HepG2 (cell line): ENCODE data around the gene AGBL1. TPM values are rescaled to one million over a fixed set of nuclear protein-coding genes. Genes with fewer than 3 reads are reported as not detected.

ENCODE experiments used
- ATAC-seq: fragments of 200-7000 bp; cut with Tn5 transposase; 3 replicates; pipeline ENCODE4 v1.9.1; 2020; ENCODE audit warnings: mild to moderate bottlenecking, moderate library complexity
- BruUV-seq: library from RNA; stranded (reverse); fragments of 400-500 nt; replicated peaks from 2 replicates; lab custom pipeline; 2021; lab: Mats Ljungman, UMichigan
- CTCF ChIA-PET: fragments of 300-600 bp; formaldehyde crosslinking; extraction: SDS; loops from one replicate; lab custom pipeline; 2021; ENCODE audit warnings: low total read pairs, inconsistent platforms, low intra/inter-chr PET ratio; lab: Yijun Ruan, JAX
- POLR2A ChIA-PET: fragments of 350-600 bp; sonication (Branson Sonifier 250); formaldehyde crosslinking; loops from one replicate; lab custom pipeline; 2020; ENCODE audit warnings: antibody characterized with exemption, inconsistent platforms; lab: Yijun Ruan, JAX
- DNase-seq: peaks from one replicate; pipeline ENCODE4 v3.0.0-alpha.2; 2015; ENCODE audit warnings: low spot score
- FAIRE-seq: peaks from 3 replicates; lab custom pipeline; 2011; peaks lifted over from hg19 to GRCh38; lab: Jason Lieb, UNC
- H2AFZ ChIP-seq: one replicate; pipeline ENCODE4 v1.6.1; 2011; ENCODE audit warnings: low read length, inconsistent platforms
- H3K27ac ChIP-seq: fragments of 300-600 bp; 3 replicates; pipeline ENCODE4 v1.8.0; 2011; ENCODE audit warnings: mixed run types, mild to moderate bottlenecking, mixed read lengths, low read length, inconsistent platforms; ENCODE audit not compliant: insufficient read depth; ENCODE audit errors: extremely low read length
- H3K27me3 ChIP-seq, 2 experiments: fragments of 200-600 bp in 1 of 2; 2 replicates in 1 of 2; 3 replicates in 1 of 2; pipeline versions ENCODE4 v1.6.0 to v1.8.0; 2011; ENCODE audit warnings: low read length in 2 of 2, mild to moderate bottlenecking in 2 of 2, moderate library complexity in 2 of 2, inconsistent platforms in 1 of 2; ENCODE audit not compliant: insufficient read depth in 2 of 2, control insufficient read depth in 1 of 2
- H3K36me3 ChIP-seq, 2 experiments: fragments of 200-600 bp in 1 of 2; replicated peaks in 1 of 2; 2 replicates in 1 of 2; 3 replicates in 1 of 2; pipeline versions ENCODE4 v1.5.1 to v1.8.0; 2011; ENCODE audit warnings: low read length in 2 of 2, inconsistent platforms in 1 of 2; ENCODE audit not compliant: insufficient read depth in 2 of 2, control insufficient read depth in 1 of 2
- H3K4me1 ChIP-seq: 2 replicates; pipeline ENCODE4 v1.5.1; 2012; ENCODE audit warnings: low read length, inconsistent platforms; ENCODE audit not compliant: insufficient read depth
- H3K4me2 ChIP-seq: 2 replicates; pipeline ENCODE4 v1.6.0; 2011; ENCODE audit warnings: low read depth, low read length, inconsistent platforms
- H3K4me3 ChIP-seq, 3 experiments: fragments of 200-600 bp in 1 of 3; sonication (generic), shearing (Covaris generic) in 1 of 3; replicated peaks in 1 of 3; 2 replicates each; pipeline ENCODE4 v1.5.1; 2011 to 2016; ENCODE audit warnings: low read length in 3 of 3, inconsistent platforms in 2 of 3, low read depth in 2 of 3, mild to moderate bottlenecking in 2 of 3, control low read depth in 1 of 3, mixed read lengths in 1 of 3; ENCODE audit not compliant: insufficient read depth in 1 of 3
- H3K79me2 ChIP-seq: one replicate; pipeline ENCODE4 v1.6.1; 2011; ENCODE audit warnings: low read length, inconsistent platforms; ENCODE audit not compliant: insufficient read depth
- H3K9ac ChIP-seq: 2 replicates; pipeline ENCODE4 v1.6.0; 2011; ENCODE audit warnings: mild to moderate bottlenecking, low read depth, low read length, inconsistent platforms; ENCODE audit not compliant: insufficient read depth
- H3K9me3 ChIP-seq: 2 replicates; pipeline ENCODE4 v1.5.1; 2012; ENCODE audit warnings: mild to moderate bottlenecking, low read length
- H4K20me1 ChIP-seq: 2 replicates; pipeline ENCODE4 v1.6.0; 2011; ENCODE audit warnings: inconsistent platforms, mild to moderate bottlenecking, low read length, moderate library complexity; ENCODE audit not compliant: insufficient read depth
- AGO1 ChIP-seq: fragments of 200-400 bp; formaldehyde crosslinking; IDR thresholded peaks from 2 replicates; pipeline ENCODE4 v1.6.1; 2017; ENCODE audit warnings: mild to moderate bottlenecking, low read depth, low read length, moderate library complexity; ENCODE audit not compliant: poor library complexity, severe bottlenecking
- CAMTA2 ChIP-seq: sonication (generic); formaldehyde crosslinking; IDR thresholded peaks from 2 replicates; pipeline ENCODE4 v1.4.0; 2020; ENCODE audit warnings: mild to moderate bottlenecking, missing genetic modification reagents, borderline replicate concordance
- RAD51 ChIP-seq: fragments of 450-650 bp; IDR thresholded peaks from 2 replicates; pipeline ENCODE4 v1.6.1; 2016; ENCODE audit warnings: borderline replicate concordance
- WGBS: methylation state at CpG from one replicate; pipeline ENCODE4 v1.1.6; 2017; ENCODE audit warnings: low lambda C conversion rate; 5-methylcytosine and 5-hydroxymethylcytosine counted together
- in situ Hi-C: cut with HindIII; loops from 2 replicates; pipeline ENCODE4 v1.10.0; 2017; ENCODE audit warnings: low pct_unique_long_range_greater_than_20kb; ENCODE audit not compliant: extremely low pct_ligation_motif_present
- intact Hi-C: fragments of 100-400 bp; cut with micrococcal nuclease; formaldehyde crosslinking; loops from one replicate; pipeline ENCODE4 v1.10.0; 2022; ENCODE audit not compliant: unreplicated experiment
- polyA plus RNA-seq, 8 experiments: library from polyadenylated mRNA; depleted of rRNA in 3 of 8; stranded (reverse) in 7 of 8; unstranded in 1 of 8; fragments of >200 nt; fragmentation: Illumina TruSeq in 4 of 8; extraction: Trizol in 4 of 8; gene quantifications; 2 replicates each; pipeline versions ENCODE4 v1.2.1 to v1.2.3, GENCODE V29; 2011 to 2016; ENCODE audit warnings: low read depth in 4 of 8, missing spikeins in 1 of 8, mixed read lengths in 1 of 8; ENCODE audit not compliant: insufficient read depth in 1 of 8
- total RNA-seq, 5 experiments: library from RNA; depleted of rRNA; stranded (reverse); fragments of >200 nt; fragmentation: Illumina TruSeq; extraction: Trizol; gene quantifications; 2 replicates each; pipeline ENCODE4 v1.2.3, GENCODE V29; 2016; ENCODE audit warnings: low read depth in 1 of 5
- TF ChIP-seq, protein P1 (sequence below), 2 experiments: sonication (generic) in 1 of 2; formaldehyde crosslinking in 1 of 2; IDR thresholded peaks; 2 replicates each; pipeline versions ENCODE4 v1.5.1 to v1.6.1; 2011 to 2020; ENCODE audit warnings: borderline replicate concordance in 1 of 2, low read depth in 1 of 2, low read length in 1 of 2, mild to moderate bottlenecking in 1 of 2, missing genetic modification reagents in 1 of 2, moderate library complexity in 1 of 2
- TF ChIP-seq, protein P2 (sequence below): sonication (generic); formaldehyde crosslinking; IDR thresholded peaks from 2 replicates; pipeline ENCODE4 v1.4.0; 2020; ENCODE audit warnings: mild to moderate bottlenecking, low read depth, missing genetic modification reagents

The AGBL1 gene
- total and polyA plus RNA-seq, 2 of the 13 experiments (the other 11 are each of a cell fraction or from before 2014, with no cell fraction given) = 0.01 TPM; not detected in 1

DNA sequence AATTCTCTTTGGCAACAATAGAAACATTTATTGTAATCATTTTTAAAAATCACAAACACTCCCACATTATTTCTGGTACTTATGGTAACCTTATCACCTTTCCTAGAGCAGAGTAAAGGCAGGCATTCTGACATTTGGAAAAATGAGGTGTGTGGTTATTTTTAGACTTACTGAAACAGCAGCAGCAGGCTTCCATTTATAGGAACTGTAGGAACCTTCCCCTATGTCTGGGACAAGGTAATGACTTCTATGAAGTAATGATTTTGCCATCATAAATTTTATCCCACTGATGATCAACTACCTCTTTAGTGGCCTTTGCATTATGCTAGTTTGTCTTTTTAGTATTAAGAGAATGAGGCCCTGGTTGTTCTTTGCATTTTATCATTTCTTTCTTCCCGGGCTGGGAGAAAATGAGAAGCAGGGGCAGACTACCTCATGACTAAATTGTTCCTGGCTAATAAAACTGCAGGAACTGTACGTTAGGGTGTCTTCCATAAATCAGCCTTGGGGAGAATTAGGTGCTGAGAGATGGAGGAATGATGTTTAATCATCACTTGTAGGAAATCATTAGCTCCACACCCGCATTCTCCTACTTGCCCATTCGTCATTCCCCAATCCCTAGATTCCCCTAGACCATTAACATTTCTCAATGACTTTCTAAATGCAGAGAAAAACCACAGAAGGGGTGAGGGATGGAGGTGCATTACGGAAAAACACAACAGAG is 680.3 kb downstream of the AGBL1 start:
- WGBS = 2% methylated on average over 5 of the region's 5 CpGs
- Histone ChIP-seq H3K27ac (no peak overlapping the region), H3K36me3 (no peaks in the 10 kb centered on the region), H3K4me3 (no peak overlapping the region), H3K9me3 (peaks cover 80% of the 10 kb centered on the region), H3K4me1 (no peaks in the 10 kb centered on the region), H3K9ac (no peak overlapping the region), H3K4me2 (no peak overlapping the region), H4K20me1 (no peaks in the 10 kb centered on the region), H2AFZ (no peak overlapping the region), H3K27me3 (no peaks in the 10 kb centered on the region), H3K79me2 (no peaks in the 10 kb centered on the region)
- intact Hi-C loops (no loop called here), in situ Hi-C loops (no loop called here)
- TF ChIP-seq CAMTA2 = no peak
- no peak for FAIRE-seq
- ChIA-PET POLR2A (no interaction called here), CTCF (no interaction called here)
- no TSS peak for BruUV-seq
- ATAC-seq = no peak
- no peak for DNase-seq

DNA sequence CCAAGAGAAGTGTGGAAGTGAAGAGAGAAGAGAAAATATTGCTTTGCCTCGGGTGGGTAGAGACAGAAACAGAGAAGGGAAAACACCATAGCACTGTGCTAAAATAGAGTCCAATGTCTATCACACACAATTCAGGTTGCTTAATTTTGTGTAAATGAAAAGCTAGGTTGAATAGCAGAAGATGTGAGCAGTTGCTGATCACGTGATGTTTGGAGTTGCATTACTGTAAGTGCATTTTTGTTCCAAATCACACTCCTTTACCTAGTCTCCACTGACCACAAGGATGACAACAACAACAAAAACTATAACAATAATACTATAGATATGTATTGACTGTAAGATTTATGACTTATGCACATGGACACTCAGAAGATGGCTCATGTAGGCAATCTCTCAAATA is 683.2 kb downstream of the AGBL1 start:
- 0% methylated on average over 2 of the region's 2 CpGs for WGBS
- in situ Hi-C loops = no loop called here

More for the DNA sequence above, 683.2 kb downstream of the AGBL1 start:
- Histone ChIP-seq H4K20me1 (no peaks in the 10 kb centered on the region), H2AFZ (no peak overlapping the region), H3K27ac (no peak overlapping the region), H3K4me2 (no peak overlapping the region), H3K27me3 (no peaks in the 10 kb centered on the region), H3K79me2 (no peaks in the 10 kb centered on the region), H3K9me3 (peaks cover 63% of the 10 kb centered on the region), H3K36me3 (no peaks in the 10 kb centered on the region), H3K4me1 (no peaks in the 10 kb centered on the region), H3K4me3 (no peak overlapping the region), H3K9ac (no peak overlapping the region)
- intact Hi-C loops = no loop called here
- ChIA-PET POLR2A (no interaction called here), CTCF (no interaction called here)
- no TSS peak for BruUV-seq
- no peak for DNase-seq
- FAIRE-seq = no peak
- ATAC-seq = no peak
- TF ChIP-seq, protein P1, sequence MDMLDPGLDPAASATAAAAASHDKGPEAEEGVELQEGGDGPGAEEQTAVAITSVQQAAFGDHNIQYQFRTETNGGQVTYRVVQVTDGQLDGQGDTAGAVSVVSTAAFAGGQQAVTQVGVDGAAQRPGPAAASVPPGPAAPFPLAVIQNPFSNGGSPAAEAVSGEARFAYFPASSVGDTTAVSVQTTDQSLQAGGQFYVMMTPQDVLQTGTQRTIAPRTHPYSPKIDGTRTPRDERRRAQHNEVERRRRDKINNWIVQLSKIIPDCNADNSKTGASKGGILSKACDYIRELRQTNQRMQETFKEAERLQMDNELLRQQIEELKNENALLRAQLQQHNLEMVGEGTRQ (IDR thresholded peaks at IDR 0.05; ENCODE audit: low read depth, low read length) = peak; percentile 51
- TF ChIP-seq, protein P1 (CRISPR knock-in tag; IDR thresholded peaks at IDR 0.05; ENCODE audit: borderline replicate concordance) = no peak
- TF ChIP-seq, protein P2, sequence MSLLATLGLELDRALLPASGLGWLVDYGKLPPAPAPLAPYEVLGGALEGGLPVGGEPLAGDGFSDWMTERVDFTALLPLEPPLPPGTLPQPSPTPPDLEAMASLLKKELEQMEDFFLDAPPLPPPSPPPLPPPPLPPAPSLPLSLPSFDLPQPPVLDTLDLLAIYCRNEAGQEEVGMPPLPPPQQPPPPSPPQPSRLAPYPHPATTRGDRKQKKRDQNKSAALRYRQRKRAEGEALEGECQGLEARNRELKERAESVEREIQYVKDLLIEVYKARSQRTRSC = no peak
- TF ChIP-seq AGO1 (no peak), RAD51 (peak; percentile 75)
